DND-41 (cell line): ENCODE measurements around the gene IRS2.

Source experiments
- CTCF ChIP-seq: IDR thresholded peaks from 2 replicates; pipeline ENCODE4 v1.5.1; 2012; ENCODE audit warnings: borderline replicate concordance, low read length, moderate library complexity, mild to moderate bottlenecking; ENCODE audit not compliant: poor library complexity, severe bottlenecking; ENCODE audit errors: extremely low read depth
- EZH2 ChIP-seq: IDR thresholded peaks from 3 replicates; pipeline ENCODE4 v1.6.1; 2012; ENCODE audit warnings: borderline replicate concordance, low read depth, mild to moderate bottlenecking, moderate library complexity, low read length, inconsistent platforms; ENCODE audit not compliant: severe bottlenecking

GRCh38 chr13:109815651-109816050 is 29.3 kb upstream of the IRS2 start:
- TF ChIP-seq CTCF (peak; percentile 28), EZH2 (no peak)
